H9 (cell line): ENCODE data around the gene CNDP1. TPM values are rescaled to one million over a fixed set of nuclear protein-coding genes. Genes with fewer than 3 reads are reported as not detected.
"Not testable (repeated sequence)": the region's sequence is repeated elsewhere in the genome, so short reads cannot be mapped to it uniquely, and the experiment has no call there.

Source experiments
- DNase-seq: peaks from one replicate; pipeline ENCODE4 v3.0.0-alpha.2; 2017
- H2AFZ ChIP-seq: one replicate; pipeline ENCODE4 v1.6.1; 2013; ENCODE audit warnings: mild to moderate bottlenecking, low read length, control low read depth, moderate library complexity
- H2AK5ac ChIP-seq: 2 replicates; pipeline ENCODE4 v1.6.1; 2013; ENCODE audit warnings: low read length, control low read depth, mixed read lengths; ENCODE audit not compliant: insufficient read length
- H2BK120ac ChIP-seq: one replicate; pipeline ENCODE4 v1.6.1; 2013; ENCODE audit warnings: low read depth, mild to moderate bottlenecking, low read length, control low read depth, inconsistent platforms; ENCODE audit not compliant: poor library complexity, severe bottlenecking
- H2BK12ac ChIP-seq: 2 replicates; pipeline ENCODE4 v1.6.1; 2013; ENCODE audit warnings: low read length, control low read depth, mixed read lengths, low read depth; ENCODE audit not compliant: insufficient read length
- H2BK15ac ChIP-seq: 2 replicates; pipeline ENCODE4 v1.6.1; 2013; ENCODE audit warnings: low read depth, low read length, control low read depth
- H2BK20ac ChIP-seq: one replicate; pipeline ENCODE4 v1.6.1; 2013; ENCODE audit warnings: low read depth, mild to moderate bottlenecking, low read length, control low read depth, inconsistent platforms; ENCODE audit not compliant: poor library complexity, severe bottlenecking
- H2BK5ac ChIP-seq: 2 replicates; pipeline ENCODE4 v1.6.1; 2013; ENCODE audit warnings: low read length, control low read depth, mixed read lengths; ENCODE audit not compliant: insufficient read length
- H3K14ac ChIP-seq: 2 replicates; pipeline ENCODE4 v1.6.1; 2013; ENCODE audit warnings: low read length, control low read depth; ENCODE audit not compliant: insufficient read depth
- H3K18ac ChIP-seq: 2 replicates; pipeline ENCODE4 v1.6.1; 2013; ENCODE audit warnings: low read depth, mild to moderate bottlenecking, mixed read lengths, low read length, control low read depth; ENCODE audit not compliant: insufficient read length
- H3K23ac ChIP-seq: 2 replicates; pipeline ENCODE4 v1.6.1; 2013; ENCODE audit warnings: low read length, control low read depth, mixed read lengths, low read depth; ENCODE audit not compliant: insufficient read length
- H3K23me2 ChIP-seq: 2 replicates; pipeline ENCODE4 v1.6.1; 2013; ENCODE audit warnings: low read depth, mild to moderate bottlenecking, mixed read lengths, low read length, control low read depth; ENCODE audit not compliant: insufficient read length, poor library complexity, severe bottlenecking
- H3K27ac ChIP-seq: 2 replicates; pipeline ENCODE4 v1.5.1; 2013; ENCODE audit warnings: low read length, control low read depth, mixed read lengths, low read depth; ENCODE audit not compliant: insufficient read length
- H3K27me3 ChIP-seq: 2 replicates; pipeline ENCODE4 v1.6.1; 2013; ENCODE audit warnings: low read length, control low read depth, inconsistent platforms; ENCODE audit not compliant: insufficient read depth
- H3K4ac ChIP-seq: 2 replicates; pipeline ENCODE4 v1.6.1; 2013; ENCODE audit warnings: low read depth, mild to moderate bottlenecking, control low read depth, inconsistent platforms, low read length, moderate library complexity
- H3K4me1 ChIP-seq: 2 replicates; pipeline ENCODE4 v1.6.1; 2013; ENCODE audit warnings: low read length, control low read depth, inconsistent platforms; ENCODE audit not compliant: insufficient read depth
- H3K4me2 ChIP-seq: 2 replicates; pipeline ENCODE4 v1.6.1; 2013; ENCODE audit warnings: low read length, control low read depth, mixed read lengths; ENCODE audit not compliant: insufficient read length, insufficient read depth
- H3K56ac ChIP-seq: 2 replicates; pipeline ENCODE4 v1.6.1; 2013; ENCODE audit warnings: low read depth, mild to moderate bottlenecking, mixed read lengths, low read length, control low read depth; ENCODE audit not compliant: insufficient read length
- H3K79me1 ChIP-seq: 2 replicates; pipeline ENCODE4 v1.6.1; 2013; ENCODE audit warnings: low read depth, mild to moderate bottlenecking, moderate library complexity, low read length, control low read depth, inconsistent platforms; ENCODE audit not compliant: insufficient read depth, poor library complexity, severe bottlenecking
- H3K79me2 ChIP-seq: 2 replicates; pipeline ENCODE4 v1.6.1; 2013; ENCODE audit warnings: low read length, control low read depth, inconsistent platforms; ENCODE audit not compliant: insufficient read depth
- H3K9ac ChIP-seq: 2 replicates; pipeline ENCODE4 v1.6.1; 2013; ENCODE audit warnings: low read length, control low read depth, mixed read lengths; ENCODE audit not compliant: insufficient read length; ENCODE audit errors: extremely low read depth
- H3K9me3 ChIP-seq: one replicate; pipeline ENCODE4 v1.6.1; 2013; ENCODE audit warnings: low read depth, low read length, inconsistent platforms; ENCODE audit not compliant: control insufficient read depth
- H3T11ph ChIP-seq: one replicate; pipeline ENCODE4 v1.6.1; 2013; ENCODE audit warnings: mild to moderate bottlenecking, low read length, control low read depth, inconsistent platforms
- H4K20me1 ChIP-seq: one replicate; pipeline ENCODE4 v1.6.1; 2013; ENCODE audit not compliant: control insufficient read depth, insufficient read length, insufficient read depth
- H4K5ac ChIP-seq: 2 replicates; pipeline ENCODE4 v1.6.1; 2013; ENCODE audit warnings: low read depth, mild to moderate bottlenecking, mixed read lengths, low read length, control low read depth; ENCODE audit not compliant: insufficient read length
- H4K8ac ChIP-seq: replicated peaks from 2 replicates; pipeline ENCODE4 v1.6.1; 2013; ENCODE audit warnings: low read length, control low read depth, mixed read lengths, low read depth; ENCODE audit not compliant: insufficient read length
- H4K91ac ChIP-seq: 2 replicates; pipeline ENCODE4 v1.6.1; 2013; ENCODE audit warnings: low read depth, mild to moderate bottlenecking, moderate library complexity, mixed read lengths, low read length, control low read depth; ENCODE audit not compliant: insufficient read length
- H3K27ac Mint-ChIP-seq, 3 experiments: 2 replicates in 2 of 3; 3 replicates in 1 of 3; pipeline ENCODE4 v1.8.0; 2020 to 2021; ENCODE audit warnings: mixed read lengths in 3 of 3, mild to moderate bottlenecking in 1 of 3, moderate library complexity in 1 of 3
- H3K27me3 Mint-ChIP-seq: 2 replicates; pipeline ENCODE4 v1.8.0; 2021; ENCODE audit warnings: low read depth, mild to moderate bottlenecking, moderate library complexity, mixed read lengths
- H3K36me3 Mint-ChIP-seq, 3 experiments: 2 replicates in 2 of 3; 3 replicates in 1 of 3; pipeline ENCODE4 v1.8.0; 2020 to 2021; ENCODE audit warnings: low read depth in 3 of 3, mixed read lengths in 3 of 3; ENCODE audit not compliant: insufficient read depth in 1 of 3
- H3K4me1 Mint-ChIP-seq, 2 experiments: 2 replicates each; pipeline ENCODE4 v1.8.0; 2020; ENCODE audit warnings: mixed read lengths in 2 of 2
- H3K4me3 Mint-ChIP-seq, 2 experiments: 2 replicates in 1 of 2; 3 replicates in 1 of 2; pipeline ENCODE4 v1.8.0; 2020 to 2021; ENCODE audit warnings: mild to moderate bottlenecking in 2 of 2, mixed read lengths in 2 of 2, moderate library complexity in 1 of 2
- H3K9me3 Mint-ChIP-seq, 2 experiments: 2 replicates in 1 of 2; 3 replicates in 1 of 2; pipeline ENCODE4 v1.8.0; 2020; ENCODE audit warnings: mild to moderate bottlenecking in 2 of 2, mixed read lengths in 2 of 2, moderate library complexity in 1 of 2
- WGBS: extraction: QIAGEN DNeasy Blood & Tissue Kit; methylation state at CpG from one replicate; pipeline ENCODE4 v1.1.7; 2013; ENCODE audit warnings: missing lambda C conversion rate, low lambda C conversion rate, mixed read lengths; ENCODE audit not compliant: insufficient read length; ENCODE audit errors: extremely low coverage; 5-methylcytosine and 5-hydroxymethylcytosine counted together
- total RNA-seq: library from RNA; stranded (reverse); gene quantifications from 2 replicates; pipeline ENCODE4 v1.2.1, GENCODE V29; 2021

The CNDP1 gene
- total RNA-seq, 1 experiment from 2014 or later = not detected

- H4K91ac ChIP-seq, H3K79me1 ChIP-seq, H3K4me3 Mint-ChIP-seq, H2AFZ ChIP-seq, H3K4me2 ChIP-seq, H3K27ac ChIP-seq, H3K9me3 ChIP-seq, H3K23ac ChIP-seq, H2BK120ac ChIP-seq, H3K4me1 ChIP-seq, H2BK5ac ChIP-seq, H3K9ac ChIP-seq, H3K56ac ChIP-seq, H2BK20ac ChIP-seq, H4K8ac ChIP-seq, H3K18ac ChIP-seq, H4K5ac ChIP-seq, H2AK5ac ChIP-seq, H3K79me2 ChIP-seq, DNase-seq, H3K4ac ChIP-seq, H4K20me1 ChIP-seq, H2BK12ac ChIP-seq, H3K27ac Mint-ChIP-seq, H3K27me3 ChIP-seq, H2BK15ac ChIP-seq, H3K4me1 Mint-ChIP-seq, H3K23me2 ChIP-seq, H3T11ph ChIP-seq, H3K14ac ChIP-seq: not testable (repeated sequence)
- H3K9me3 Mint-ChIP-seq = peaks cover 39 to 48% of the 10 kb centered on the region in 2 experiments
- H3K27me3 Mint-ChIP-seq = peaks cover 11% of the 10 kb centered on the region
- no CpG with 5 or more reads among the region's 3 CpGs for WGBS
- peaks cover 11 to 17% (median 12%) of the 10 kb centered on the region in 3 experiments for H3K36me3 Mint-ChIP-seq
Observed at GRCh38 chr18:74565993-74566392, 31.7 kb downstream of the CNDP1 start.
